ENCODE data around the gene ZNF182. TPM values are rescaled to one million over a fixed set of nuclear protein-coding genes. Genes with fewer than 3 reads are reported as not detected.
"Not testable (repeated sequence)": the region's sequence is repeated elsewhere in the genome, so short reads cannot be mapped to it uniquely, and the experiment has no call there.

The ZNF182 gene
- total and polyA plus RNA-seq, 12 donors = 1.9 to 7.3 (median 4.2) TPM

GRCh38 chrX:47940448-47940847 is 63.3 kb downstream of the ZNF182 start:
- WGBS, 4 donors = 86 to 99% (median 92%) methylated on average over 4 of the region's 4 CpGs
- H3K4me3 ChIP-seq = no peak overlapping the region
- no peak for DNase-seq
- H3K27ac ChIP-seq = no peak overlapping the region
- intact Hi-C loops (cut with DNase I) = no loop called here
- no peaks in the 10 kb centered on the region for H3K4me1 ChIP-seq (replicated peaks in 1 of 2)
- H3K36me3 ChIP-seq (replicated peaks in 1 of 2) = no peaks in the 10 kb centered on the region
- no peak for TF ChIP-seq CTCF (IDR thresholded peaks at IDR 0.05)
- TF ChIP-seq POLR2A (IDR thresholded peaks at IDR 0.05) = no peak
- no peaks in the 10 kb centered on the region for H3K27me3 ChIP-seq
- H3K9me3 ChIP-seq (replicated peaks in 1 of 3) = peaks cover 0 to 4% (median 0%) of the 10 kb centered on the region in 3 donors

GRCh38 chrX:47936940-47937317 is 66.9 kb downstream of the ZNF182 start:
- Histone ChIP-seq H3K27me3 (no peaks in the 10 kb centered on the region), H3K4me3 (peak overlapping the region in 1 of 4 donors; percentile 10), H3K9me3 (replicated peaks in 1 of 3) (peaks cover 0 to 4% (median 0%) of the 10 kb centered on the region in 3 donors), H3K27ac (no peak overlapping the region), H3K4me1 (replicated peaks in 1 of 2) (no peaks in the 10 kb centered on the region), H3K36me3 (replicated peaks in 1 of 2) (no peaks in the 10 kb centered on the region)
- WGBS, 4 donors = 64 to 88% (median 74%) methylated on average over 3 of the region's 3 CpGs
- intact Hi-C loops (cut with DNase I) = no loop called here
- DNase-seq = no peak
- no peak for TF ChIP-seq CTCF (IDR thresholded peaks at IDR 0.05)
- TF ChIP-seq POLR2A (IDR thresholded peaks at IDR 0.05) = no peak

- H3K36me3 ChIP-seq (replicated peaks in 1 of 2) = no peaks in the 10 kb centered on the region
- 17 to 47% (median 30%) methylated on average over 11 to 15 of the region's 15 CpGs for WGBS, 4 donors
- peak overlapping the region in 1 of 4 donors; percentile 10 for H3K4me3 ChIP-seq
These were observed 67.4 kb downstream of the ZNF182 start for GRCh38 chrX:47936224-47936939.

GRCh38 chrX:47933946-47934345 is 69.8 kb downstream of the ZNF182 start:
- no peak overlapping the region for H3K4me3 ChIP-seq
- no peaks in the 10 kb centered on the region for H3K36me3 ChIP-seq (replicated peaks in 1 of 2)
- no peaks in the 10 kb centered on the region for H3K27me3 ChIP-seq
- TF ChIP-seq CTCF (IDR thresholded peaks at IDR 0.05) = no peak
- no peak for TF ChIP-seq POLR2A (IDR thresholded peaks at IDR 0.05)
- H3K4me1 ChIP-seq (replicated peaks in 1 of 2) = no peaks in the 10 kb centered on the region
- no peak overlapping the region for H3K27ac ChIP-seq
- intact Hi-C loops (cut with DNase I) = no loop called here
- DNase-seq = no peak
- H3K9me3 ChIP-seq (replicated peaks in 1 of 3) = peaks cover 0 to 4% (median 0%) of the 10 kb centered on the region in 3 donors
- WGBS, 4 donors = 50 to 75% (median 59%) methylated on average over 5 of the region's 5 CpGs

More at GRCh38 chrX:47936224-47936939, 67.4 kb downstream of the ZNF182 start:
- TF ChIP-seq CTCF (IDR thresholded peaks at IDR 0.05) = no peak
- no peak for TF ChIP-seq POLR2A (IDR thresholded peaks at IDR 0.05)
- intact Hi-C loops (cut with DNase I) = no loop called here
- no peaks in the 10 kb centered on the region for H3K27me3 ChIP-seq
- no peak overlapping the region for H3K27ac ChIP-seq
- peaks cover 0 to 4% (median 0%) of the 10 kb centered on the region in 3 donors for H3K9me3 ChIP-seq (replicated peaks in 1 of 3)
- H3K4me1 ChIP-seq (replicated peaks in 1 of 2) = no peaks in the 10 kb centered on the region
- peak in 1 of 7 donors; percentile 2 for DNase-seq

GRCh38 chrX:47931970-47932369 is 71.8 kb downstream of the ZNF182 start:
- H3K4me1 ChIP-seq (replicated peaks in 1 of 2); DNase-seq; H3K9me3 ChIP-seq (replicated peaks in 1 of 3); H3K27ac ChIP-seq; intact Hi-C loops (cut with DNase I); H3K36me3 ChIP-seq (replicated peaks in 1 of 2); H3K27me3 ChIP-seq; H3K4me3 ChIP-seq: not testable (repeated sequence)
- 64 to 94% (median 82%) methylated on average over 3 of the region's 3 CpGs for WGBS, 4 donors
